CD1c-positive myeloid dendritic cell (primary cell): ENCODE results near the gene CUL9.

Experiments used
- DNase-seq: peaks from one replicate; pipeline ENCODE4 v3.0.0-alpha.2; 2016; ENCODE audit errors: extremely low spot score

Gene CUL9

DNA sequence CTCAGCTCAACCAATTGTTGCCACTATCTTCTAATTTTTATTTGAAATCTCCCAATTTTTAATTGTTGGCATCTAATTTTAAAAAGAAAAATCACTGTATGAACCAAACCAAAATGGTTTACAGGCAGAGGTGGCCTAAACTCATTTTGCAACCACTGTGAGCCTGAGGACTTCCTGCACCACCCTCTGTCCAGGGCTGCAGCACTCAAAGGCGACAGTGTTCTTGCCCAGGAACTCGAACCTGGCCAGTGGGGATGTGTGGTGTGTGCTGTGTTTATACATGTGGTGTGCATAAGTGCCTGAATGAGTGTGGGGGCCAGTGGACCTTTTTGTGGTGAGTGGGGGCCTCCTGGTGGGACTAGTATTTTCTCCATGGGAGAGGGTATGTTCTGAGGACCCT lies 91.7 kb downstream of the CUL9 start:
- DNase-seq, result no peak
